GM18519 (cell line): Measurements from ENCODE around the gene ADGRV1.
"Not testable (repeated sequence)": the region's sequence is repeated elsewhere in the genome, so short reads cannot be mapped to it uniquely, and the experiment has no call there.

Experiments used
- ATAC-seq: cut with Tn5 transposase; IDR thresholded peaks from one replicate; pipeline ENCODE4 v1.9.1; 2021; ENCODE audit warnings: mild to moderate bottlenecking, moderate library complexity; ENCODE audit not compliant: unreplicated experiment, low FRiP score

The ADGRV1 gene

DNA sequence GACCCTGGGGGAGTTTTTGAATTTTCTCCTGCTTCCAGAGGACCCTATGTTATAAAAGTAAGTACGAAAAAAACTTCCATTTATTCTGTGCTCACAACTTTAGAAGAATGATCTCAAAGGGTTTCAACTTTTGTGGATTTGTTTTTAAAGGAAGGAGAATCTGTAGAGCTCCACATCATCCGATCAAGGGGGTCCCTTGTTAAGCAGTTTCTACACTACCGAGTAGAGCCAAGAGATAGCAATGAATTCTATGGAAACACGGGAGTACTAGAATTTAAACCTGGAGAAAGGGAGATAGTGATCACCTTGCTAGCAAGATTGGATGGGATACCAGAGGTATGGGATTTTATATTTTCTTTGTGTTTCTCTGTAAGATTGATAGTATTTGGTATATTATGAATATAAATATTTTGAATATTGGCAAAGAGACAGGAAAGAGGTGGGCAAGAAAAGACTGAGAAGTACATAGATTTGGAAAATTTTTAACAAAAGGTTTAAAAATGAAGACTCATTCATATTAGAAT is 84.2 kb downstream of the ADGRV1 start:
- ATAC-seq, result no peak

DNA sequence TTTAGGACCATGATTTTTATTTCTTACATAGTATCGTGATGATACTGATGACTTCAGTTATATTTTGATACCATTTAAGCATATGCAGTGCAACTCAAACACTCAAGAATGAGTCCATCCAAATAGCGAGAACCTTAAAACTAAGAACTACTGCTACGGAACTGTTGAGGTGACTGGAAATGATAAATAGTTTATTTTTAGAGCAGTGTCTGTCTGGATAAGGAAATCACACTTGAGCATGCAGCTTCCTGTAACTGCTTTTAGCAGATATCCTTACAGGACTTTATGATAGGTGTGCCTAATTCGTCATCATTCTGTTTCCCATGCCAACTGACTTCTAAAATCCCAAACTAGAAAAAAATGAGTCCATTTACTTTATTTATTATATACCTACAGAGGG is 85.5 kb downstream of the ADGRV1 start:
- ATAC-seq, result no peak

DNA sequence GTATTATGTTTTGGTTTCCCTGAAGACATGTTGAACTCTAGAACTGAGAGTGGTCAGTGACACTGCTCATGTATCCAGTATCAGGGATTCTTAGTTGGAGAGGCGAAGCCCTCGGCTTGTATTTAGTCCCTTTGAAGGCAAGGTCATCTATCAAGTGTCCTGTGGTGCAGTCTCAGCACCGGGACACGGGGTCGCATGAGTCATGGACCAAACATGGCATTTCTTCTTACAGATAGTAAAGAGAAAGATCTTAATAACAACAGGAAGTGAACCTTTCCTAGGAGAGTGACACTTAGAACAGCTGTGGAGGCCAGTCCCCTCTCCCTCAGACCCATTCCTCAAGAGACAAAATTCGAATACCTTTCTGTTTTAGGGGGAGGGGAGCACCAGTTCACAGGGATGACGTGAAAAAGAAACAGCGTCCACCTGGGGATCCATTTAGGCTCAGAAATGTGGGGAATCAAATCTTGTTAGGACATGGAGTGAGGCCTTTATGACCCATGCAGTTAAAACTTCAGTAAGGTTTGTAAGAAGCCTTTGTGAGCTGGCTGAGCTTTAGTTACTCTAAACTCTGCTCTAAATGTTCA is 86.5 kb downstream of the ADGRV1 start:
- no peak for ATAC-seq

DNA sequence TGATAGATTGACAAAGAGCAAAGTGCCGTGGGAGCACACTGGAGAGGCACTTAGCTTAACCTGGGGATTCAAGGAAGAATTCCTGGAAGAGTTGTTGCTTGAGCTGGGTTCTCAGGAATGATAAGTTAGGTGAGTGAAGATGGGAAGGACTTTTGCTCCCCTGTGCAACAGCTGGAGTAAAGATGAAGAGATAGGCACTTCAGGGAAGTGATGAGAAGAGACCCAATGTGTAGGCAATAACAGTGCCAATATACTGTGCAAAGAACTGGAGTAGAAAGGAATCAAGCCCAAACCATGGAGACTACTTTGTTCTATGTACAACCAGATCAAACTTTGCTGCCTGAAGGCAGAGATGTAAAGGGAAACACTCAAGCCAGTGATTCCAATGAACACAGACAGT is 92.2 kb downstream of the ADGRV1 start:
- no peak for ATAC-seq

DNA sequence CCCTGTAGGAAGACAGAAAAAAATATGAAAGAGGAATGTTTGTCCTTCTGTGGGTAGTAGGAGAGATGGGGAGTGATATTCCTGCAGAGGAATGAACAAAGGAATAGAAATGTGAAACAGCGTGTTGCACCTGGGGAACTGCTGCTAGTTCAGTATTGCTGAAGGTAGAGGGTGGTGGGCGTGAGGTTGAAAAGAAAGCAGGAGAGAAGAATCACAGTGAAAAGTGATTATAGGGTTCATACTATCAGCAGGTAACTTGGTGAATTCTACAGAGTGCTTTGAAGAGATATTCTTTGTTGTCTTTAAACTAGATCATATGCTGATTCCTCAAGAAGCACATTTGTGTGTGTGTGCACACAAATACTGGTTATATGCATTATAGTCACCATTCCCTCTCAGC is 95.6 kb downstream of the ADGRV1 start:
- ATAC-seq, result no peak

DNA sequence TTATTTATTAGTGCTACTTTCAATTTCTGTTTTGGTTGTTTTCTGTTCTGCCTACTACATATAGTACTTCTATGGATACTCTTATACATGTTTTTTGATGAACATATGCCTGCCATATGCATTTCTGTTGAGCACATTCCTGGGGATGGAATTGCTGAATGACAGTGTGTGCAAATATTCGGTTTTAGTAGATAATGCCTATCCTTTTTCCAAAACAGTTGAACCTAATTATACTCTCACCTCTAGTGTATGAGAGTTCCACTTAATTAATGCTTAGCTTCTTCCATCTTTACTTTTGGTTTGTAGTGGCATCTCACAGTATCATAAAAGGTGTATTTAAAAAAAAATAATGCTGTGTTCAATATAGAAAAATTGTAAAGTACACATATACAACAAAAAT is 96.8 kb downstream of the ADGRV1 start:
- no peak for ATAC-seq

DNA sequence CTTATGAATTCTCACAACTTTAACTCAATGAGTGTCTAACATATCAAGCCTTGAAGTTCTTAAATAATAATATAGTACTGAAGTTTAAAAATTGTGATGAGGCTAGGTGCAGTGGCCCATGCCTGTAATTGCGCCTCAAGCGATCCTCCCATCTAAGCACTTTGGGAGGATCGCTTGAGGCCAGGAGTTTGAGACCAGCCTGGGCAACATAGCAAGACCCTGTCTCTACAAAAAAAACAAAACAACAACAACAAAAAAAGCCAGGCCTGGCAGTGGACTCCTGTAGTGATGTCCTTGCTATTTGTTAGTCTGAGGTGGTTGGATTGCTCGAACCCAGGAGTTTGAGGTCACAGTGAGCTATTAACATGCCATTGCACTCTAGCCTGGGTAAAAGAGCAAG is 98.4 kb downstream of the ADGRV1 start:
- no peak for ATAC-seq

DNA sequence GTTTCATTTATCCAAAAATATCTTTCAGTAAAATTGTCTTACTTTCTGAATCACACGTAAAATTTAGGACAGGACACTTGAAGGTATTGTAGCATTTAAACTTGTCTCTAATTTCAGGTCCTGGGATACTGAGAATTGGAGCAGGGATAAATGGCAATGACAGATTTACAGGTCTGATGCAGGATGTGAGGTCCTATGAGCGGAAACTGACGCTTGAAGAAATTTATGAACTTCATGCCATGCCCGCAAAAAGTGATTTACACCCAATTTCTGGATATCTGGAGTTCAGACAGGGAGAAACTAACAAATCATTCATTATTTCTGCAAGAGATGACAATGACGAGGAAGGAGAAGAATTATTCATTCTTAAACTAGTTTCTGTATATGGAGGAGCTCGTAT is 99.2 kb downstream of the ADGRV1 start:
- no peak for ATAC-seq

DNA sequence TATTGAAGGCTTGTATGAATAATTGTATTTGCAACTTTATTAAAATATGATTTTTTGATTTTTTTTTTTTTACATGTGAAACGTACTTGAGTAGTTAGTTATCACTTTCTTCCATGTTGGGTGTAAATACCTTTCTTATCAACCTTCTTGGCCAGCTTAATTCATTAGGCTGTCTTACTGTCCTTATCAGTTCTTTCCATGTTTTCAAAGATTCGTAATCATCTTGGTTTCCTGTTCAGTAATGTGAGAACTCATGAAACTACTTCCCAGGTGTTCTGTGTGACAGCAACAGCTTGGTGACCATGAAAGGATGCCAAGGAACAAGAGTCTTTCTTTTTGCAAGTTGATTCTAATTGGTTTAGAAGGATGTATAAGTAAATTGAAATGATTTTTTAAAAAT is 100.0 kb downstream of the ADGRV1 start:
- no peak for ATAC-seq

DNA sequence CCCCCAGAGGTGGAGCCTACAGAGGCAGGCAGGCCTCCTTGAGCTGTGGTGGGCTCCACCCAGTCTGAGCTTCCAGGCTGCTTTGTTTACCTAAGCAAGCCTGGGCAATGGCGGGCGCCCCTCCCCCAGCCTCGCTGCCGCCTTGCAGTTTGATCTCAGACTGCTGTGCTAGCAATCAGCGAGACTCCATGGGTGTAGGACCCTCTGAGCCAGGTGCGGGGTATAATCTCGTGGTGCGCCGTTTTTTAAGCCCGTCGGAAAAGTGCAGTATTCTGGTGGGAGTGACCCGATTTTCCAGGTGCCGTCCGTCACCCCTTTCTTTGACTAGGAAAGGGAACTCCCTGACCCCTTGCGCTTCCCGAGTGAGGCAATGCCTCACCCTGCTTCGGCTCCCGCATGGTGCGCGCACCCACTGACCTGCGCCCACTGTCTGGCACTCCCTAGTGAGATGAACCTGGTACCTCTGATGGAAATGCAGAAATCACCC is 109.5 kb downstream of the ADGRV1 start:
- ATAC-seq, result not testable (repeated sequence)

DNA sequence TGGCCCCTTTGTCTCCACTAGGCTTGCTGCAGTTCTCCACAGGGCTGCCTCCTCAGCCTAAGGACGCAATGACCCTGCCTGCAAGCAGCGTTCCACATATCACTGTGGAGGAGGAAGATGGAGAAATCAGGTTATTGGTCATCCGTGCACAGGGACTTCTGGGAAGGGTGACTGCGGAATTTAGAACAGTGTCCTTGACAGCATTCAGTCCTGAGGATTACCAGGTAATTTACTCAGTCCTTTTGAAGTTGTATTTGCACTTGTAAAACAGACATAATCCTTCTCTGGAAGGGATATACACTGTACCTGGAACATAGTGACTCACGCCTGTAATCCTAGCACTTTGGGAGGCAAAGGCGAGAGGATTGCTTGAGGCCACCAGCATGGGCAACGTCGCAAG is 116.6 kb downstream of the ADGRV1 start:
- no peak for ATAC-seq

DNA sequence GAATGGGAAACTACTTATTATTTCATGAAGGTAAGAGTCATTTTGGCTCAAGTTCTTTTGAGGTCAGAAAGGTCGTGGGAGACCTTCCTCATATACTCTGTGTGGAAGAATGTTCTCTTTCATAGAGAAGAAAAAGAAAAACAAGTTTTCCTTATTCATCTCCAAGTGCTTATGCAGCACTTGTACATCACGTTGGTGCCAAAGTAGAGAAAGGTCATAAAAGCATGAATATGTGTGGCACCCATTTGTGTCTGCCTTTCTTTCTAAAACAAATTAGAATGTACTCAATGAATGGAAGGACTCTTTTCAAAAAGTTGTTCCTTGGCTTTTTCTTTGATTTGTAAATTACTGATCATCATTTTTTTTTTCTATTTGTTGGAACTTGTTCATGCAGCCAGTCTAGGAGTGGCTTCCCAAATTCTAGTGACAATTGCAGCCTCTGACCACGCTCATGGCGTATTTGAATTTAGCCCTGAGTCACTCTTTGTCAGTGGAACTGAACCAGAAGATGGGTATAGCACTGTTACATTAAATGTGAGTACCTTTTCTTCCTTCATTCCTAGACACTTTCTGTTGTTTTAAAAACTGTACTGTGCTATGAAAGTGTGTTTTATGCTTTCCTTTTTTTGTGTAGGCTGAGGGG is 122.4 kb downstream of the ADGRV1 start:
- no peak for ATAC-seq

DNA sequence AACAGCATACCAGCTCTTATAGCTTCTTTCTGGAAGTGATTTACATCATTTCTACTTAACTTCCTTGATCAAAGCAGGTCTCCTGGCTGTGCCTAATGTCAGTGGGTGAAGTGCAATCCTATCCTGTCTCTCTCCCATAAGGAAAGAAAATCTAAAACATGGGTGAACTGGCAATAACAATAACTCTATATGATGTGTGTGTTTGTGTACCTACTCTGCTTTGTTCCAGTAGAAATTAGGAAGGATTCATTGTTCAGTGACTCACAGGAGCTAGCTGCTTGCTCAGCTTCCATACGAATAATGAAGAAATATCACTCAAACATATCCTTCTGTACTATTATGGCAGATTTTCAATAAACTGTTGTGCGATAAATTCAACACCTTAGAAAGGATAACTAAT is 123.7 kb downstream of the ADGRV1 start:
- ATAC-seq, result no peak

DNA sequence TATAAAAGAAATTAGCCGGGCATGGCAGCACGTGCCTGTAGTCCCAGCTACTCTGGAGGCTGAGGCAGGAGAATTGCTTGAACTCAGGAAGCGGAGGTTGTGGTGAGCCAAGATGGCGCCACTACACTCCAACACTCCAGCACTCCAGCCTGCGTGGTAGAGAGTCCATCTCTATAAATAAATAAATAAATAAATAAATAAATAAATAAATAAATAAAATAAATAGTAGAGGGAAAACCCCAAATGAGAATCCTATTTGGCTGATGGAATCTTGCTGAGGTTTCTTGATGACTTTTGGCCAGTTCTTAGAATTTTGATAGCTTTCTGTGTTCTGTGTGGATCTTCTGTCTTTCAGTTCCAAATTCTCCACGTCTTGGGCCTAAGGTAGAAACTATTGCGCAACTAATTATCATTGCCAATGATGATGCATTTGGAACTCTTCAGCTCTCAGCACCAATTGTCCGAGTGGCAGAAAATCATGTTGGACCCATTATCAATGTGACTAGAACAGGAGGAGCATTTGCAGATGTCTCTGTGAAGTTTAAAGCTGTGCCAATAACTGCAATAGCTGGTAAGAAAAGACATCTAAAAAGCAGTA is 126.9 kb downstream of the ADGRV1 start:
- ATAC-seq, result no peak

DNA sequence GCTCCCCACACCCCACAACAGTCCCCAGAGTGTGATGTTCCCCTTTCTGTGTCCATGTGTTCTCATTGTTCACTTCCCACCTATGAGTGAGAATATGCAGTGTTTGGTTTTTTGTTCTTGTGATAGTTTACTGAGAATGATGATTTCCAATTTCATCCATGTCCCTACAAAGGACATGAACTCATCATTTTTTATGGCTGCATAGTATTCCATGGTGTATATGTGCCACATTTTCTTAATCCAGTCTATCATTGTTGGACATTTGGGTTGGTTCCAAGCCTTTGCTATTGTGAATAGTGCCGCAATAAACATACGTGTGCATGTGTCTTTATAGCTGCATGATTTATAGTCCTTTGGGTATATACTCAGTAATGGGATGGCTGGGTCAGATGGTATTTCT is 127.8 kb downstream of the ADGRV1 start:
- ATAC-seq, result not testable (repeated sequence)

DNA sequence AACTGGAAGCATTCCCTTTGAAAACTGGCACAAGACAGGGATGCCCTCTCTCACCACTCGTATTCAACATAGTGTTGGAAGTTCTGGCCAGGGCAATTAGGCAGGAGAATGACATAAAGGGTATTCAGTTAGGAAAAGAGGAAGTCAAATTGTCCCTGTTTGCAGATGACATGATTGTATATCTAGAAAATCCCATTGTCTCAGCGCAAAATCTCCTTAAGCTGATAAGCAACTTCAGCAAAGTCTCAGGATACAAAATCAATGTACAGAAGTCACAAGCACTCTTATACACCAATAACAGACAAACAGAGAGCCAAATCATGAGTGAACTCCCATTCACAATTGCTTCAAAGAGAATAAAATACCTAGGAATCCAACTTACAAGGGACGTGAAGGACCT is 128.9 kb downstream of the ADGRV1 start:
- ATAC-seq, result not testable (repeated sequence)

DNA sequence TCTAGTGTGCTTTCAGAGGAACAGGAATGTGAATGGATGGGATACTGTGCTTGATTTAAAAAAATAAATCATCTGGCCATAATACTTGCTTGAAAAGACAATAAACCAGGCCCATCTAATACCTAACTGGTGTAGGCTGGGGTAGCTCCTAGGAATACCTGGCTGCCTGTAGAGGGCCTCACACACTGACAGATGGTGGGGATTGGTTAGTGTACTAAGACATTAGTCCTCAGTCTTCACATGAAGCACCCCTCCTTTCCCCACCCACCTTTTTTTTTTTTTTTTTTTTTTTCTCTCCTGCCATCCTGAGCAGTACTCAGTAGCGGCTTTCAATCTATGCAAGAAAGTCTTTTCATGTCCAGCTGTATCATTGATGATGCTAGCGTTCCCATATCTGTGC is 130.5 kb downstream of the ADGRV1 start:
- no peak for ATAC-seq

DNA sequence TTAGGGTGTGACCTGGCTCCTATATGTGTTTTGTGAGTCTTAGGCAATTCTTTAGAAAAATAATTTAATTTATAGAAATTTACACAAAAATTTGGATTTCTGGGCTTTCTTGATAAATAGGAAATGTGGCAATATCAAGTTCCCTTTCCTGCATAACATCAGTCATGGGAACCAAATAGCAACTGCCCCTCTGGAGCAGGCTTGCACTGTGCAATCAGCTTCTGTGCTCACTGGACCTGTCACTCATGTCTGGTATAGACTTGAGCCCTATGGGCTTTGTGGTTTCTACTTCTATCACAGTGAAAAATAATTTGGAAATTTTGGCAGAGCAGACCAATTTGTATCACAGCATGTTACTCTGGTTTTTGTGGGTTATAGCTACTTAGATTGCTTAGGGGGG is 131.7 kb downstream of the ADGRV1 start:
- ATAC-seq, result no peak

DNA sequence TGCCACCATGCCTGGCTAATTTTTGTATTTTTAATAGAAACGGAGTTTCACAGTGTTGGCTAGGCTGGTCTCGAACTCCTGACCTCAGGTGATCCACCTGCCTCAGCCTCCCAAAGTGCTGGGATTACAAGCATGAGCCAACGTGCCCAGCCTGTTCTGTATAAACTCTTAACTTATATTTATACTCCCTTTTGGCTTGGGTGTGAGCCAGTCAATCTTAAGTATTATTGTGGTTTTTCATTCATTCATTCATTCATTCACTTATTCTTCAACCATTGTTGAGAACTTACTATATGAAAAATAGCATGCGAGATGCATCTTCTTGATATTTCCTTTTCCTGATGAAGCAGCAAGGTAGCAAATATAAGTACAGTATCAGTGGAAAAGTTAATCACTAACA is 132.9 kb downstream of the ADGRV1 start:
- no peak for ATAC-seq

DNA sequence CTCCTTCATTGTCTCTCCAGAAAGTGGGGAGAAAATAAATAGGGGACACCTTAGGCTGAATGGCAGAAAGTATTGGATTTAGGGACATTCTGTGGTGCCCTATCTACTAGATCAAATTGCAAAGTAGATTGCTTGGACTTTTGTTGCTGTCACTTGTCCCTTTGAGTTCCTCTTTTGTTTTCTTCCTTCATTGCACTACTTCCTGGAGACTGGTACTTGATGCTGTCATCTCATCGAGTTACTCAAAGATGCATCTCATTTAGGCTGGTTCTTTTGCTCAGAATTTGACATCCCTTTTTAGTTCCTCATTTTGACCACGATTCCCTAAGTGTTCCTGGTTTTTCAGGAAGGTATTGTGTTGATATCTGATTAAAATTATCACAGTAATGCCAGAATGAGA is 137.6 kb downstream of the ADGRV1 start:
- no peak for ATAC-seq

DNA sequence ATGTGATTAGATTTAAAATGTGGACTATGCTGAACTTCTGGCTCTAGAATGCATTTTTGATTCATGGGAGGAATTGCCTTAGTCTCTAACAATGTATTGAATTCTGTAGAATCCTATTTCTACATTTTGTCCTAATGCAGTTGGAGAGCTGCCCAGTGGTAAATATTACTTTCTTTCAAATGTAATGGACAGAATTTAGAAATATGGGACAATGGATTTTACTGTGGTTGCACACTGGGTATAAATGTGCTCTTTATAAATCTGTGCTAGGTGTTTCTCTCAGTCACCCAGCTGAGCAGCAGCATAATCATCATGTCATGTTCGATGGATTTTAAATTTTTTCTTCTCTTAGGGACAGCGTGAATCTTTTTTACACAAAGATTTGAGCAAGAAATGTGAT is 141.7 kb downstream of the ADGRV1 start:
- ATAC-seq, result no peak

DNA sequence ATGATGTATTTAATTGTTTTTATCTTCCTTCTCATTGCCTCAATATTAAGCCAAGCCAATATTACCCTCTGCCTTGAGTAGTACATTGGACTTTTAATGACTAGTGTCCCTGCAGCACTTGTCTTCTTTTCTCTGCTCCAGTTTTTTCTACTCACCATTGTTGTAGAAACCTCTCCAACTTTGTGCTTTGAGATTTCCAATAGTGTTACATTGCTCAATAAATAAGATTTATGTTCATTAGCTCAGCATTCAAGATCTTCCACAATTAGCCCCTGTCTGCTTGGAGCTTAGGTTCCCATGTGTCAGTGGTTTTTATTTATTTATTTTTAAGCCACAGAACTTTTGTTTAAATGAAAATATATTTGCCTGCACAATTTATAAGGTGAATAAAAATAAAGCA is 145.3 kb downstream of the ADGRV1 start:
- ATAC-seq, result no peak
